LHCN-M2 (cell line): ENCODE measurements around the gene ACP6. TPM values are rescaled to one million over a fixed set of nuclear protein-coding genes. Genes with fewer than 3 reads are reported as not detected.

ENCODE experiments used
- total RNA-seq: library from RNA; depleted of rRNA; stranded (reverse); fragments of >200 nt; gene quantifications from 2 replicates; pipeline ENCODE4 v1.2.3, GENCODE V29; 2014; rRNA removed

The ACP6 gene
- total RNA-seq, 1 experiment from 2014 or later: 8.9 TPM

Other genes with a start within 250 kb of the ACP6 start
- 6.2 and 10.2 TPM in 2 replicates for gene BCL9, start 129.0 kb downstream of the ACP6 start, total RNA-seq
- not detected in 2 replicates for gene GJA5, start 90.1 kb upstream of the ACP6 start, total RNA-seq
- not detected in 2 replicates for gene GJA8, start 232.3 kb upstream of the ACP6 start, total RNA-seq